C4-2B (cell line): Measurements from ENCODE around the gene ENOX2.

ENCODE experiments used
- CTCF ChIP-seq: fragments of 450-650 bp; conservative IDR thresholded peaks from 2 replicates; pipeline ENCODE4 v1.5.1; 2017; ENCODE audit warnings: mild to moderate bottlenecking
- ZFX ChIP-seq: fragments of 450-650 bp; IDR thresholded peaks from 2 replicates; pipeline ENCODE4 v1.6.1; 2017

GRCh38 chrX:130756233-130756632, 146.8 kb downstream of the ENOX2 start:
- TF ChIP-seq CTCF = no peak
- TF ChIP-seq ZFX = no peak
